NCI-H2029 treated with DMSO at 0.1 percent for 48 hours (cell line): ENCODE data around the gene SUN2.

ENCODE experiments used
- DNase-seq: peaks from one replicate; lab custom pipeline; 2025; lab: John Stamatoyannopoulos, UW

The SUN2 gene

GRCh38 chr22:38735126-38735464, 20.7 kb downstream of the SUN2 start:
- DNase-seq = no peak

- DNase-seq = no peak
These were observed 21.2 kb downstream of the SUN2 start for GRCh38 chr22:38734421-38735100.

- DNase-seq = peak; percentile 83
These were observed 21.9 kb downstream of the SUN2 start for GRCh38 chr22:38733724-38734381.

- no peak for DNase-seq
These were observed 22.5 kb downstream of the SUN2 start for GRCh38 chr22:38733329-38733723.

- DNase-seq = no peak
These were observed 23.5 kb downstream of the SUN2 start for GRCh38 chr22:38732251-38732815.

GRCh38 chr22:38731703-38732161, 24.1 kb downstream of the SUN2 start:
- DNase-seq = no peak

GRCh38 chr22:38730411-38730871, 25.4 kb downstream of the SUN2 start:
- no peak for DNase-seq

GRCh38 chr22:38729946-38730345, 25.9 kb downstream of the SUN2 start:
- DNase-seq = no peak

GRCh38 chr22:38728871-38729796, 26.7 kb downstream of the SUN2 start:
- no peak for DNase-seq

- no peak for DNase-seq
These were observed 28.0 kb downstream of the SUN2 start for GRCh38 chr22:38727530-38728451.

- no peak for DNase-seq
These were observed 28.7 kb downstream of the SUN2 start for GRCh38 chr22:38727123-38727522.

GRCh38 chr22:38725900-38726655, 29.7 kb downstream of the SUN2 start:
- no peak for DNase-seq

GRCh38 chr22:38724926-38725571, 30.7 kb downstream of the SUN2 start:
- DNase-seq = peak; percentile 16

- no peak for DNase-seq
These were observed 31.6 kb downstream of the SUN2 start for GRCh38 chr22:38724176-38724575.

GRCh38 chr22:38721551-38721950, 34.2 kb downstream of the SUN2 start:
- DNase-seq = no peak

- DNase-seq = no peak
These were observed 35.4 kb downstream of the SUN2 start for GRCh38 chr22:38720350-38720749.

- no peak for DNase-seq
These were observed 36.6 kb downstream of the SUN2 start for GRCh38 chr22:38719196-38719595.

- DNase-seq = no peak
These were observed 37.4 kb downstream of the SUN2 start for GRCh38 chr22:38718414-38718813.

- no peak for DNase-seq
These were observed 38.6 kb downstream of the SUN2 start for GRCh38 chr22:38717244-38717643.

GRCh38 chr22:38716826-38717225, 39.0 kb downstream of the SUN2 start:
- no peak for DNase-seq
